ENCODE measurements around the gene OR2F1.

OR2F1 gene

GRCh38 chr7:143983960-143984359 lies 29.3 kb downstream of the OR2F1 start:
- ATAC-seq, result no peak
- TF ChIP-seq, protein P1, sequence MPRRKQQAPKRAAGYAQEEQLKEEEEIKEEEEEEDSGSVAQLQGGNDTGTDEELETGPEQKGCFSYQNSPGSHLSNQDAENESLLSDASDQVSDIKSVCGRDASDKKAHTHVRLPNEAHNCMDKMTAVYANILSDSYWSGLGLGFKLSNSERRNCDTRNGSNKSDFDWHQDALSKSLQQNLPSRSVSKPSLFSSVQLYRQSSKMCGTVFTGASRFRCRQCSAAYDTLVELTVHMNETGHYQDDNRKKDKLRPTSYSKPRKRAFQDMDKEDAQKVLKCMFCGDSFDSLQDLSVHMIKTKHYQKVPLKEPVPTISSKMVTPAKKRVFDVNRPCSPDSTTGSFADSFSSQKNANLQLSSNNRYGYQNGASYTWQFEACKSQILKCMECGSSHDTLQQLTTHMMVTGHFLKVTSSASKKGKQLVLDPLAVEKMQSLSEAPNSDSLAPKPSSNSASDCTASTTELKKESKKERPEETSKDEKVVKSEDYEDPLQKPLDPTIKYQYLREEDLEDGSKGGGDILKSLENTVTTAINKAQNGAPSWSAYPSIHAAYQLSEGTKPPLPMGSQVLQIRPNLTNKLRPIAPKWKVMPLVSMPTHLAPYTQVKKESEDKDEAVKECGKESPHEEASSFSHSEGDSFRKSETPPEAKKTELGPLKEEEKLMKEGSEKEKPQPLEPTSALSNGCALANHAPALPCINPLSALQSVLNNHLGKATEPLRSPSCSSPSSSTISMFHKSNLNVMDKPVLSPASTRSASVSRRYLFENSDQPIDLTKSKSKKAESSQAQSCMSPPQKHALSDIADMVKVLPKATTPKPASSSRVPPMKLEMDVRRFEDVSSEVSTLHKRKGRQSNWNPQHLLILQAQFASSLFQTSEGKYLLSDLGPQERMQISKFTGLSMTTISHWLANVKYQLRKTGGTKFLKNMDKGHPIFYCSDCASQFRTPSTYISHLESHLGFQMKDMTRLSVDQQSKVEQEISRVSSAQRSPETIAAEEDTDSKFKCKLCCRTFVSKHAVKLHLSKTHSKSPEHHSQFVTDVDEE (CRISPR knock-in tag; IDR thresholded peaks at IDR 0.05), result no peak
- TF ChIP-seq ZNF565 (CRISPR knock-in tag; conservative IDR thresholded peaks at IDR 0.05; ENCODE audit: low read depth), result no peak
- TF ChIP-seq ZNF8 (CRISPR knock-in tag; IDR thresholded peaks at IDR 0.05), result no peak
- no peak for TF ChIP-seq PATZ1 (CRISPR knock-in tag; IDR thresholded peaks at IDR 0.05; ENCODE audit: borderline replicate concordance)
- no peak for TF ChIP-seq BACH2 (CRISPR knock-in tag; IDR thresholded peaks at IDR 0.05; ENCODE audit: borderline replicate concordance)
- TF ChIP-seq POU6F1 (CRISPR knock-in tag; IDR thresholded peaks at IDR 0.05; ENCODE audit: borderline replicate concordance, low read depth), result no peak
- TF ChIP-seq CSDC2 (CRISPR knock-in tag; IDR thresholded peaks at IDR 0.05), result no peak
- TF ChIP-seq ESRRG (CRISPR knock-in tag; IDR thresholded peaks at IDR 0.05), result no peak
- no peak for TF ChIP-seq PPARA (CRISPR knock-in tag; IDR thresholded peaks at IDR 0.05; ENCODE audit: borderline replicate concordance)
- no peak for TF ChIP-seq TCF4 (CRISPR knock-in tag; IDR thresholded peaks at IDR 0.05; ENCODE audit: borderline replicate concordance)
- no peak for TF ChIP-seq ZFP30 (CRISPR knock-in tag; IDR thresholded peaks at IDR 0.05)
- no peak for TF ChIP-seq ISL1 (CRISPR knock-in tag; IDR thresholded peaks at IDR 0.05)
- no peak for TF ChIP-seq ZFP3 (CRISPR knock-in tag; IDR thresholded peaks at IDR 0.05)

DNA sequence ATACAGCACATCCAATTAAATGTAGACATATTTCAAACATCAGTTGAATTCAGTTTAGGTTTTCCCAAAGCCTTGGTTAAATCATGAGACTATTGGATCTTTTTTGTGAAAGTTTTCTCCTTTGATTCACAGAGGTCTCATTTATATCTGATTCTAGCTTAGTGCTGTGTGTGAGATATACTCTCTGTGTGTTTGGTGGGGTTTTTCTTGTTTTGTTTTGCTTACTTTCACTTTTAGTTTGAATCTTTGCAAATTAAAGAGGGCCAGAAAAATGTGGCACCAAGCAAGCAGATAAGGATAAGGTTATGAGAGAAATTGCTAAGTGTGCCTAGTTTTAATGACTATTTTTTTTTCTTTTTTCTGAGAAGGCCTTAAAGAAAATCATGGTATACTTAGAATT lies 32.9 kb downstream of the OR2F1 start:
- peak; percentile 48; the same call in 2 of the 3 replicates for ATAC-seq
- no peak for TF ChIP-seq PATZ1 (CRISPR knock-in tag; IDR thresholded peaks at IDR 0.05; ENCODE audit: borderline replicate concordance)
- no peak for TF ChIP-seq CSDC2 (CRISPR knock-in tag; IDR thresholded peaks at IDR 0.05)
- no peak for TF ChIP-seq TCF4 (CRISPR knock-in tag; IDR thresholded peaks at IDR 0.05; ENCODE audit: borderline replicate concordance)
- no peak for TF ChIP-seq SNAI2 (CRISPR knock-in tag; IDR thresholded peaks at IDR 0.05)
- TF ChIP-seq ZC3H10 (CRISPR knock-in tag; IDR thresholded peaks at IDR 0.05), result no peak
- TF ChIP-seq ZNF565 (CRISPR knock-in tag; conservative IDR thresholded peaks at IDR 0.05; ENCODE audit: low read depth), result no peak
- TF ChIP-seq, protein P1 (CRISPR knock-in tag; IDR thresholded peaks at IDR 0.05), result no peak
- TF ChIP-seq BACH2 (CRISPR knock-in tag; IDR thresholded peaks at IDR 0.05; ENCODE audit: borderline replicate concordance), result no peak
- TF ChIP-seq ZNF70 (CRISPR knock-in tag; IDR thresholded peaks at IDR 0.05), result no peak

GRCh38 chr7:143988976-143989745 lies 34.5 kb downstream of the OR2F1 start:
- 0 out of 3 replicates have a peak, but pooled peaks have one; percentile 28 for ATAC-seq
- no peak for TF ChIP-seq GLIS3 (CRISPR knock-in tag; IDR thresholded peaks at IDR 0.05)
- no peak for TF ChIP-seq ESRRG (CRISPR knock-in tag; IDR thresholded peaks at IDR 0.05)
- TF ChIP-seq, protein P2, sequence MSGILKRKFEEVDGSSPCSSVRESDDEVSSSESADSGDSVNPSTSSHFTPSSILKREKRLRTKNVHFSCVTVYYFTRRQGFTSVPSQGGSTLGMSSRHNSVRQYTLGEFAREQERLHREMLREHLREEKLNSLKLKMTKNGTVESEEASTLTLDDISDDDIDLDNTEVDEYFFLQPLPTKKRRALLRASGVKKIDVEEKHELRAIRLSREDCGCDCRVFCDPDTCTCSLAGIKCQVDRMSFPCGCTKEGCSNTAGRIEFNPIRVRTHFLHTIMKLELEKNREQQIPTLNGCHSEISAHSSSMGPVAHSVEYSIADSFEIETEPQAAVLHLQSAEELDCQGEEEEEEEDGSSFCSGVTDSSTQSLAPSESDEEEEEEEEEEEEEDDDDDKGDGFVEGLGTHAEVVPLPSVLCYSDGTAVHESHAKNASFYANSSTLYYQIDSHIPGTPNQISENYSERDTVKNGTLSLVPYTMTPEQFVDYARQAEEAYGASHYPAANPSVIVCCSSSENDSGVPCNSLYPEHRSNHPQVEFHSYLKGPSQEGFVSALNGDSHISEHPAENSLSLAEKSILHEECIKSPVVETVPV (CRISPR knock-in tag; IDR thresholded peaks at IDR 0.05), result no peak
- no peak for TF ChIP-seq TOX (CRISPR knock-in tag; IDR thresholded peaks at IDR 0.05; ENCODE audit: borderline replicate concordance)
- TF ChIP-seq PPARA (CRISPR knock-in tag; IDR thresholded peaks at IDR 0.05; ENCODE audit: borderline replicate concordance), result no peak
- no peak for TF ChIP-seq ARNTL (CRISPR knock-in tag; IDR thresholded peaks at IDR 0.05; ENCODE audit: borderline replicate concordance, low read depth)
- no peak for TF ChIP-seq RARB (CRISPR knock-in tag; IDR thresholded peaks at IDR 0.05)
- TF ChIP-seq ZNF565 (CRISPR knock-in tag; conservative IDR thresholded peaks at IDR 0.05; ENCODE audit: low read depth), result no peak
- no peak for TF ChIP-seq ISL1 (CRISPR knock-in tag; IDR thresholded peaks at IDR 0.05)
- TF ChIP-seq POU6F1 (CRISPR knock-in tag; IDR thresholded peaks at IDR 0.05; ENCODE audit: borderline replicate concordance, low read depth), result no peak
- no peak for TF ChIP-seq ZFP3 (CRISPR knock-in tag; IDR thresholded peaks at IDR 0.05)
- no peak for TF ChIP-seq OSR1 (CRISPR knock-in tag; IDR thresholded peaks at IDR 0.05)
- TF ChIP-seq CSDC2 (CRISPR knock-in tag; IDR thresholded peaks at IDR 0.05), result no peak
